ENCODE results near the gene ATG10. TPM values are rescaled to one million over a fixed set of nuclear protein-coding genes. Genes with fewer than 3 reads are reported as not detected.

ATG10 gene
- total and polyA plus RNA-seq, 2 of the 13 experiments (the other 11 are each of a cell fraction or from before 2014, with no cell fraction given), result 2.0 to 5.7 TPM

GRCh38 chr5:81949462-81949861 is 22.4 kb upstream of the ATG10 start:
- H2AFZ ChIP-seq (ENCODE audit: low read length), result no peak overlapping the region
- FAIRE-seq, result no peak
- no peaks in the 10 kb centered on the region for H3K36me3 ChIP-seq (replicated peaks in 1 of 2; ENCODE audit: control insufficient read depth in 1 of 2, insufficient read depth in 2 of 2, low read length in 2 of 2)
- no peaks in the 10 kb centered on the region for H3K79me2 ChIP-seq (ENCODE audit: insufficient read depth, low read length)
- TF ChIP-seq ZNF343 (CRISPR knock-in tag; IDR thresholded peaks at IDR 0.05) (no peak), ZFP36 (IDR thresholded peaks at IDR 0.05; ENCODE audit: borderline replicate concordance, low read depth, low read length, partially characterized antibody) (no peak), REPIN1 (CRISPR knock-in tag; IDR thresholded peaks at IDR 0.05; ENCODE audit: borderline replicate concordance, low read depth) (no peak), KLF9 (CRISPR knock-in tag; IDR thresholded peaks at IDR 0.05; ENCODE audit: low read depth) (no peak), ELF3 (CRISPR knock-in tag; IDR thresholded peaks at IDR 0.05) (no peak), ZFY (CRISPR knock-in tag; IDR thresholded peaks at IDR 0.05) (no peak), ZNF557 (CRISPR knock-in tag; IDR thresholded peaks at IDR 0.05) (no peak), ZNF275 (CRISPR knock-in tag; IDR thresholded peaks at IDR 0.05; ENCODE audit: borderline replicate concordance) (no peak), ZSCAN22 (CRISPR knock-in tag; IDR thresholded peaks at IDR 0.05) (no peak), ZFP91 (CRISPR knock-in tag; IDR thresholded peaks at IDR 0.05; ENCODE audit: borderline replicate concordance) (no peak)
- H3K9me3 ChIP-seq (ENCODE audit: low read length), result no peaks in the 10 kb centered on the region
- H3K4me3 ChIP-seq (replicated peaks in 1 of 3; ENCODE audit: insufficient read depth in 1 of 3, low read depth in 2 of 3, low read length in 3 of 3), result no peak overlapping the region
- POLR2A ChIA-PET, result no interaction called here
- BruUV-seq (replicated peaks), result no TSS peak
- H3K27me3 ChIP-seq (ENCODE audit: control insufficient read depth in 1 of 2, insufficient read depth in 2 of 2, low read length in 2 of 2), result no peaks in the 10 kb centered on the region
- ATAC-seq, result no peak
- intact Hi-C loops (cut with micrococcal nuclease; ENCODE audit: unreplicated experiment), result no loop called here
- DNase-seq (ENCODE audit: low spot score), result no peak
- WGBS (ENCODE audit: low lambda C conversion rate), result 26% methylated on average over 3 of the region's 3 CpGs
- in situ Hi-C loops (cut with HindIII; ENCODE audit: extremely low pct_ligation_motif_present, low pct_unique_long_range_greater_than_20kb), result no loop called here
- H3K9ac ChIP-seq (ENCODE audit: insufficient read depth, low read depth, low read length), result no peak overlapping the region
- no peaks in the 10 kb centered on the region for H3K4me1 ChIP-seq (ENCODE audit: insufficient read depth, low read length)
- no peak overlapping the region for H3K4me2 ChIP-seq (ENCODE audit: low read depth, low read length)
- no peaks in the 10 kb centered on the region for H4K20me1 ChIP-seq (ENCODE audit: insufficient read depth, low read length)
- no peak overlapping the region for H3K27ac ChIP-seq (ENCODE audit: extremely low read length, insufficient read depth, low read length)
- CTCF ChIA-PET (ENCODE audit: low intra/inter-chr PET ratio, low total read pairs), result no interaction called here
